HL-60/S4 (cell line): ENCODE data around the gene GMEB2.
"Not testable (repeated sequence)": the region's sequence is repeated elsewhere in the genome, so short reads cannot be mapped to it uniquely, and the experiment has no call there.

Experiments used
- in situ Hi-C: fragments of 300-500 bp; cut with MboI; formaldehyde crosslinking; loops from 2 replicates; pipeline ENCODE4 v1.14.3; 2022; ENCODE audit warnings: low sequenced_read_pairs

GMEB2 gene

GRCh38 chr20:63639093-63639975 lies 12.4 kb upstream of the GMEB2 start:
- in situ Hi-C loops = no loop called here

- in situ Hi-C loops = no loop called here
These were observed 10.1 kb upstream of the GMEB2 start for GRCh38 chr20:63636752-63637628.

GRCh38 chr20:63635431-63636141 lies 8.7 kb upstream of the GMEB2 start:
- in situ Hi-C loops = no loop called here

- in situ Hi-C loops = no loop called here
These were observed 6.8 kb upstream of the GMEB2 start for GRCh38 chr20:63633732-63634131.

- in situ Hi-C loops = not testable (repeated sequence)
These were observed 4.5 kb upstream of the GMEB2 start for GRCh38 chr20:63631426-63631825.

- in situ Hi-C loops = not testable (repeated sequence)
These were observed 4.1 kb upstream of the GMEB2 start for GRCh38 chr20:63630956-63631355.

GRCh38 chr20:63628246-63628975 lies 1.5 kb upstream of the GMEB2 start:
- in situ Hi-C loops = no loop called here

- in situ Hi-C loops = no loop called here
These were observed 897 bp upstream of the GMEB2 start for GRCh38 chr20:63627751-63628245.

GRCh38 chr20:63627129-63627750 lies 339 bp upstream of the GMEB2 start:
- in situ Hi-C loops = no loop called here

GRCh38 chr20:63625771-63626423 lies 1.0 kb downstream of the GMEB2 start:
- in situ Hi-C loops = no loop called here

GRCh38 chr20:63624486-63624885 lies 2.4 kb downstream of the GMEB2 start:
- in situ Hi-C loops = no loop called here

GRCh38 chr20:63622732-63623131 lies 4.2 kb downstream of the GMEB2 start:
- in situ Hi-C loops = no loop called here

GRCh38 chr20:63622096-63622495 lies 4.8 kb downstream of the GMEB2 start:
- in situ Hi-C loops = no loop called here

GRCh38 chr20:63620991-63621390 lies 5.9 kb downstream of the GMEB2 start:
- in situ Hi-C loops = no loop called here

- in situ Hi-C loops = no loop called here
These were observed 7.4 kb downstream of the GMEB2 start for GRCh38 chr20:63619505-63619904.

GRCh38 chr20:63619086-63619485 lies 7.8 kb downstream of the GMEB2 start:
- in situ Hi-C loops = no loop called here

GRCh38 chr20:63618291-63618980 lies 8.5 kb downstream of the GMEB2 start:
- in situ Hi-C loops = no loop called here

GRCh38 chr20:63617876-63618265 lies 9.0 kb downstream of the GMEB2 start:
- in situ Hi-C loops = no loop called here
